A549 (cell line): ENCODE measurements around the gene IGFN1. TPM values are rescaled to one million over a fixed set of nuclear protein-coding genes. Genes with fewer than 3 reads are reported as not detected.

Experiments used
- ATAC-seq, 2 experiments: fragments of 200-7000 bp in 1 of 2; fragments of >200 bp in 1 of 2; cut with Nextera tagmentation in 1 of 2; cut with Tn5 transposase in 1 of 2; 3 replicates each; pipeline versions ENCODE4 v1.8.0 to v1.9.1; 2018 to 2020; ENCODE audit warnings: mild to moderate bottlenecking in 1 of 2, moderate library complexity in 1 of 2
- CTCF ChIA-PET: fragments of 300-600 bp; sonication (Branson Sonifier 250); formaldehyde crosslinking; extraction: SDS; loops from one replicate; lab custom pipeline; 2021; ENCODE audit warnings: antibody characterized with exemption, inconsistent platforms; lab: Yijun Ruan, JAX
- POLR2A ChIA-PET: fragments of 350-600 bp; formaldehyde crosslinking; extraction: SDS; loops from one replicate; lab custom pipeline; 2021; ENCODE audit warnings: antibody characterized with exemption, inconsistent platforms; lab: Yijun Ruan, JAX
- DNase-seq, 2 experiments: peaks; one replicate each; pipeline versions ENCODE4 v3.0.0 to v3.0.0-alpha.2; 2011 to 2016; ENCODE audit warnings: low read depth in 1 of 2, low spot score in 1 of 2
- FAIRE-seq: peaks from 2 replicates; lab custom pipeline; 2011; peaks lifted over from hg19 to GRCh38; lab: Jason Lieb, UNC
- H3K27ac ChIP-seq, 2 experiments: fragments of >200 bp; sonication (Bioruptor Twin); formaldehyde crosslinking; 3 replicates each; pipeline ENCODE4 v1.5.1; 2016 to 2017
- H3K4me1 ChIP-seq: fragments of >200 bp; sonication (Bioruptor Twin); formaldehyde crosslinking; 3 replicates; pipeline ENCODE4 v1.6.1; 2016
- H3K4me2 ChIP-seq: fragments of >200 bp; sonication (Bioruptor Twin); formaldehyde crosslinking; 3 replicates; pipeline ENCODE4 v1.6.1; 2016
- H3K4me3 ChIP-seq: fragments of >200 bp; sonication (Bioruptor Twin); formaldehyde crosslinking; 3 replicates; pipeline ENCODE4 v1.5.1; 2016
- H3K9me3 ChIP-seq: fragments of >200 bp; sonication (Bioruptor Twin); formaldehyde crosslinking; 3 replicates; pipeline ENCODE4 v1.6.1; 2016
- CBX8 ChIP-seq: fragments of 200-600 bp; sonication (generic); IDR thresholded peaks from 2 replicates; pipeline ENCODE4 v1.6.1; 2016
- CHD4 ChIP-seq: fragments of 200-600 bp; sonication (generic); IDR thresholded peaks from 2 replicates; pipeline ENCODE4 v1.6.1; 2016; ENCODE audit warnings: antibody characterized with exemption, mild to moderate bottlenecking, borderline replicate concordance
- CTCF ChIP-seq: fragments of >200 bp; sonication (Bioruptor Twin); formaldehyde crosslinking; IDR thresholded peaks from 3 replicates; pipeline ENCODE4 v1.5.1; 2016
- ELK1 ChIP-seq: fragments of 150-350 bp; IDR thresholded peaks from 2 replicates; pipeline ENCODE4 v1.6.1; 2014; ENCODE audit warnings: low read depth, mild to moderate bottlenecking, low read length
- ESRRA ChIP-seq: fragments of 150-350 bp; IDR thresholded peaks from 2 replicates; pipeline ENCODE4 v1.6.1; 2014; ENCODE audit warnings: mild to moderate bottlenecking, low read length, borderline replicate concordance
- HES2 ChIP-seq: fragments of >200 bp; sonication (Bioruptor Twin); formaldehyde crosslinking; IDR thresholded peaks from 2 replicates; pipeline ENCODE4 v1.6.1; 2016
- HOXA7 ChIP-seq: fragments of 250-450 bp; sonication (Bioruptor Pico); IDR thresholded peaks from 2 replicates; pipeline ENCODE4 v1.5.0; 2020; ENCODE audit warnings: mild to moderate bottlenecking, moderate library complexity
- HOXB5 ChIP-seq: fragments of 250-450 bp; sonication (Bioruptor Pico); IDR thresholded peaks from 2 replicates; pipeline ENCODE4 v1.5.0; 2020; ENCODE audit warnings: mild to moderate bottlenecking, moderate library complexity
- JUN ChIP-seq, 2 experiments: fragments of >200 bp; sonication (Bioruptor Twin); formaldehyde crosslinking; IDR thresholded peaks; 2 replicates in 1 of 2; 3 replicates in 1 of 2; pipeline ENCODE4 v1.6.1; 2016 to 2017
- KDM1A ChIP-seq: fragments of 200-600 bp; sonication (generic); IDR thresholded peaks from 2 replicates; pipeline ENCODE4 v1.6.1; 2016; ENCODE audit warnings: low read depth, mild to moderate bottlenecking
- POLR2AphosphoS2 ChIP-seq: conservative IDR thresholded peaks from 2 replicates; pipeline ENCODE4 v1.6.1; 2012; ENCODE audit warnings: low read length, improper control_type of control experiment, inconsistent platforms
- RARB ChIP-seq: fragments of 250-450 bp; sonication (Bioruptor Pico); IDR thresholded peaks from 2 replicates; pipeline ENCODE4 v1.8.0; 2021; ENCODE audit warnings: mild to moderate bottlenecking, moderate library complexity
- SMC3 ChIP-seq: fragments of >200 bp; sonication (Bioruptor Twin); formaldehyde crosslinking; IDR thresholded peaks from 3 replicates; pipeline ENCODE4 v1.6.1; 2018; ENCODE audit warnings: inconsistent platforms
- SREBF2 ChIP-seq: fragments of 450-650 bp; IDR thresholded peaks from 2 replicates; pipeline ENCODE4 v1.6.1; 2014; ENCODE audit warnings: mild to moderate bottlenecking, moderate library complexity
- TP53 ChIP-seq: fragments of 250-450 bp; sonication (Bioruptor Pico); IDR thresholded peaks from 2 replicates; pipeline ENCODE4 v1.5.0; 2021; ENCODE audit warnings: mild to moderate bottlenecking, moderate library complexity
- USF2 ChIP-seq: fragments of 450-650 bp; IDR thresholded peaks from 2 replicates; pipeline ENCODE4 v1.6.1; 2014; ENCODE audit warnings: antibody characterized with exemption
- WGBS: methylation state at CpG from one replicate; pipeline ENCODE4 v1.1.6; 2017; ENCODE audit errors: missing lambda C conversion rate; 5-methylcytosine and 5-hydroxymethylcytosine counted together
- polyA plus RNA-seq, 4 experiments: library from polyadenylated mRNA; depleted of rRNA in 3 of 4; stranded (reverse); fragments of >200 nt; fragmentation: RNase III in 1 of 4; extraction: RNeasy Plus Mini Kit Qiagen cat#74134 plus additional on column Dnase treatment in 1 of 4; gene quantifications; 2 replicates in 3 of 4; 3 replicates in 1 of 4; pipeline ENCODE4 v1.2.3, GENCODE V29; 2011 to 2017
- TF ChIP-seq, protein P1 (sequence below): IDR thresholded peaks from 2 replicates; pipeline ENCODE4 v1.6.1; 2012
- TF ChIP-seq, protein P2 (sequence below): IDR thresholded peaks from 2 replicates; pipeline ENCODE4 v1.6.1; 2012; ENCODE audit warnings: low read depth, borderline replicate concordance

The IGFN1 gene
- polyA plus RNA-seq, 2 of the 4 experiments (the other 2 are of a cell fraction): 0.03 to 4.7 TPM

GRCh38 chr1:201245082-201245481 is 54.5 kb downstream of the IGFN1 start:
- Histone ChIP-seq H3K9me3 (no peaks in the 10 kb centered on the region), H3K4me1 (0 out of 3 replicates have a peak, but pooled peaks cover 3% of the 10 kb centered on the region), H3K27ac (no peak overlapping the region), H3K4me3 (no peak overlapping the region), H3K4me2 (no peak overlapping the region)
- DNase-seq: no peak
- no peak for TF ChIP-seq CHD4
- TF ChIP-seq ESRRA: no peak
- no peak for TF ChIP-seq HOXB5 (CRISPR knock-in tag)
- no peak for TF ChIP-seq USF2
- TF ChIP-seq, protein P1, sequence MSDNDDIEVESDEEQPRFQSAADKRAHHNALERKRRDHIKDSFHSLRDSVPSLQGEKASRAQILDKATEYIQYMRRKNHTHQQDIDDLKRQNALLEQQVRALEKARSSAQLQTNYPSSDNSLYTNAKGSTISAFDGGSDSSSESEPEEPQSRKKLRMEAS: no peak
- no peak for TF ChIP-seq SREBF2
- no peak for TF ChIP-seq ELK1
- no peak for TF ChIP-seq SMC3
- TF ChIP-seq HES2: no peak
- no peak for TF ChIP-seq KDM1A
- no peak for TF ChIP-seq TP53
- no peak for TF ChIP-seq CBX8
- TF ChIP-seq CTCF: no peak
- WGBS: 0% methylated on average over 1 of the region's 1 CpG
- POLR2A ChIA-PET: no interaction called here
- ATAC-seq: no peak
- FAIRE-seq: no peak
- CTCF ChIA-PET: interaction anchor here (1.4 kb wide), 1 partner anchor 114 kb away, joined by 4 read pairs; no protein-coding TSS in a partner anchor

DNA sequence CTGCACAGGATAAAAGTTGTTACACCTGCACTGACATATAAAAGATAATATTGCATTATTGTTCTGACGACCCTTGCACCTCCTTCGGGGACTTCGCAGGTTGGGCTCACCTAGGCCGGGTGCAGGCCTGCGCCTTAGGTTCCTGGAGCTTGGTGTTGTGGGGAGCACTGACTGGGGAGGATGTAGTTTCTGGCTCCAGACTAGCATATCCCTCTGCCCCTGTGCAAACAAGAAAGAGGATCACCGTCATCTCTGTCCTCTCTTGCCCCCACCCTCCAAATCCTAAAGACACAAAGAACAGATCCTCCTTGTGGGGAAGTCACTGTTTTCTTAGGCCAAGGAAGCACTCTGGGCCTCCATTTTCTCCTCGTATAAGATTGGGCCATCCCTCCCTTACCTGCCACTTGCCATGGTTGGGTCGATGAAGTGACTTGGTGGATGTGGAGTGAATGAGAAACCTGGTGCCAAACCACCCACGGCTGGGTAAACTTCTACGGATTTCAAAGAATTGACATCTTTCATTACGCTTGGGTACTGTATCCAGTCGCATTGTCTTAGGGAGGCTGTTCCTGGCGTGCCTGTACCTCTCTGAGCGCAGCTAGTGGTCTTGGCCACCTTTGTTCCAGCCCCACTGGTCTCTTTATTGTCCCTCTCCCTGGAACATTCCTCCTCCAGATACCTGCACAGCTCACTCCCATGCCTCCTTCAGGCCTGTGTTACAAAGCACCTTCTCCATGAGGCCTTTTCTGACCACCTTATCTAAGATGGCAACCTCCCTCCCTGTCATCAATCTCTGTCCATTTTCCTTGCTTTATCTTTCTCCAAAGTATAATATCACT is 58.3 kb downstream of the IGFN1 start:
- DNase-seq (no peak), FAIRE-seq (no peak), ATAC-seq (no peak)
- no peak overlapping the region for H3K4me3 ChIP-seq
- ChIA-PET POLR2A (no interaction called here), CTCF (interaction anchor here (1.0 to 8.8 kb wide), 4 partner anchors 99 to 186 kb away, joined by 3 to 480 read pairs (median 4); no protein-coding TSS in a partner anchor)
- no peak overlapping the region for H3K27ac ChIP-seq
- no peaks in the 10 kb centered on the region for H3K9me3 ChIP-seq
- no peak overlapping the region for H3K4me2 ChIP-seq
- no peak for TF ChIP-seq KDM1A
- no peak for TF ChIP-seq RARB (CRISPR knock-in tag)
- TF ChIP-seq POLR2AphosphoS2: no peak
- TF ChIP-seq, protein P1: no peak
- TF ChIP-seq CHD4: no peak
- TF ChIP-seq, protein P2, sequence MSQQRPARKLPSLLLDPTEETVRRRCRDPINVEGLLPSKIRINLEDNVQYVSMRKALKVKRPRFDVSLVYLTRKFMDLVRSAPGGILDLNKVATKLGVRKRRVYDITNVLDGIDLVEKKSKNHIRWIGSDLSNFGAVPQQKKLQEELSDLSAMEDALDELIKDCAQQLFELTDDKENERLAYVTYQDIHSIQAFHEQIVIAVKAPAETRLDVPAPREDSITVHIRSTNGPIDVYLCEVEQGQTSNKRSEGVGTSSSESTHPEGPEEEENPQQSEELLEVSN: no peak
- no peak for TF ChIP-seq JUN (IDR thresholded peaks at IDR 0.05)
- no peak for TF ChIP-seq HOXA7
- 0 out of 3 replicates have a peak, but pooled peaks cover 3% of the 10 kb centered on the region for H3K4me1 ChIP-seq
- 81% methylated on average over 14 of the region's 14 CpGs for WGBS
